ENCODE results near the gene VANGL1. TPM values are rescaled to one million over a fixed set of nuclear protein-coding genes. Genes with fewer than 3 reads are reported as not detected.
A peak's percentile ranks its signal among the peaks of the same experiment; 100 is the strongest.

The VANGL1 gene
- total and polyA plus RNA-seq, 2 of the 13 experiments (the other 11 are each of a cell fraction or from before 2014, with no cell fraction given): 5.3 to 9.4 TPM

GRCh38 chr1:115642168-115643072 is 650 bp downstream of the VANGL1 start (continued):
- TF ChIP-seq, protein P1, sequence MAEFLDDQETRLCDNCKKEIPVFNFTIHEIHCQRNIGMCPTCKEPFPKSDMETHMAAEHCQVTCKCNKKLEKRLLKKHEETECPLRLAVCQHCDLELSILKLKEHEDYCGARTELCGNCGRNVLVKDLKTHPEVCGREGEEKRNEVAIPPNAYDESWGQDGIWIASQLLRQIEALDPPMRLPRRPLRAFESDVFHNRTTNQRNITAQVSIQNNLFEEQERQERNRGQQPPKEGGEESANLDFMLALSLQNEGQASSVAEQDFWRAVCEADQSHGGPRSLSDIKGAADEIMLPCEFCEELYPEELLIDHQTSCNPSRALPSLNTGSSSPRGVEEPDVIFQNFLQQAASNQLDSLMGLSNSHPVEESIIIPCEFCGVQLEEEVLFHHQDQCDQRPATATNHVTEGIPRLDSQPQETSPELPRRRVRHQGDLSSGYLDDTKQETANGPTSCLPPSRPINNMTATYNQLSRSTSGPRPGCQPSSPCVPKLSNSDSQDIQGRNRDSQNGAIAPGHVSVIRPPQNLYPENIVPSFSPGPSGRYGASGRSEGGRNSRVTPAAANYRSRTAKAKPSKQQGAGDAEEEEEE (CRISPR knock-in tag; IDR thresholded peaks at IDR 0.05; ENCODE audit: borderline replicate concordance): no peak
- TF ChIP-seq ZNF724P (CRISPR knock-in tag; IDR thresholded peaks at IDR 0.05; ENCODE audit: borderline replicate concordance): no peak
- no peak for TF ChIP-seq HDAC2 (CRISPR knock-in tag; IDR thresholded peaks at IDR 0.05)
- no peak for TF ChIP-seq ZNF383 (CRISPR knock-in tag; IDR thresholded peaks at IDR 0.05; ENCODE audit: borderline replicate concordance)
- TF ChIP-seq MIER2 (CRISPR knock-in tag; IDR thresholded peaks at IDR 0.05): no peak
- TF ChIP-seq ZNF576 (CRISPR knock-in tag; IDR thresholded peaks at IDR 0.05): no peak
- TF ChIP-seq SMYD3 (CRISPR knock-in tag; IDR thresholded peaks at IDR 0.05): no peak
- TF ChIP-seq ZNF580 (CRISPR knock-in tag; IDR thresholded peaks at IDR 0.05; ENCODE audit: borderline replicate concordance, low read depth): no peak
- no peak for TF ChIP-seq CAMTA2 (CRISPR knock-in tag; IDR thresholded peaks at IDR 0.05; ENCODE audit: borderline replicate concordance)
- TF ChIP-seq, protein P2, sequence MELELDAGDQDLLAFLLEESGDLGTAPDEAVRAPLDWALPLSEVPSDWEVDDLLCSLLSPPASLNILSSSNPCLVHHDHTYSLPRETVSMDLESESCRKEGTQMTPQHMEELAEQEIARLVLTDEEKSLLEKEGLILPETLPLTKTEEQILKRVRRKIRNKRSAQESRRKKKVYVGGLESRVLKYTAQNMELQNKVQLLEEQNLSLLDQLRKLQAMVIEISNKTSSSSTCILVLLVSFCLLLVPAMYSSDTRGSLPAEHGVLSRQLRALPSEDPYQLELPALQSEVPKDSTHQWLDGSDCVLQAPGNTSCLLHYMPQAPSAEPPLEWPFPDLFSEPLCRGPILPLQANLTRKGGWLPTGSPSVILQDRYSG (CRISPR knock-in tag; IDR thresholded peaks at IDR 0.05): no peak
- TF ChIP-seq RFXAP (CRISPR knock-in tag; IDR thresholded peaks at IDR 0.05; ENCODE audit: borderline replicate concordance): no peak
- peak; percentile 81; the same call in 1 of the 2 replicates for TF ChIP-seq HNF4G (IDR thresholded peaks at IDR 0.05; ENCODE audit: borderline replicate concordance, low read depth, low read length)
- TF ChIP-seq HNF4G (CRISPR knock-in tag; IDR thresholded peaks at IDR 0.05; ENCODE audit: borderline replicate concordance, low read depth): peak; percentile 73; the same call in 1 of the 2 replicates
- TF ChIP-seq TAF1 (CRISPR knock-in tag; IDR thresholded peaks at IDR 0.05): peak; percentile 38
- TF ChIP-seq IKZF4 (CRISPR knock-in tag; IDR thresholded peaks at IDR 0.05; ENCODE audit: borderline replicate concordance, low read depth, not compliant biosample characterization): no peak
- TF ChIP-seq, protein P3, sequence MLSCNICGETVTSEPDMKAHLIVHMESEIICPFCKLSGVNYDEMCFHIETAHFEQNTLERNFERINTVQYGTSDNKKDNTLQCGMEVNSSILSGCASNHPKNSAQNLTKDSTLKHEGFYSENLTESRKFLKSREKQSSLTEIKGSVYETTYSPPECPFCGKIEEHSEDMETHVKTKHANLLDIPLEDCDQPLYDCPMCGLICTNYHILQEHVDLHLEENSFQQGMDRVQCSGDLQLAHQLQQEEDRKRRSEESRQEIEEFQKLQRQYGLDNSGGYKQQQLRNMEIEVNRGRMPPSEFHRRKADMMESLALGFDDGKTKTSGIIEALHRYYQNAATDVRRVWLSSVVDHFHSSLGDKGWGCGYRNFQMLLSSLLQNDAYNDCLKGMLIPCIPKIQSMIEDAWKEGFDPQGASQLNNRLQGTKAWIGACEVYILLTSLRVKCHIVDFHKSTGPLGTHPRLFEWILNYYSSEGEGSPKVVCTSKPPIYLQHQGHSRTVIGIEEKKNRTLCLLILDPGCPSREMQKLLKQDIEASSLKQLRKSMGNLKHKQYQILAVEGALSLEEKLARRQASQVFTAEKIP (CRISPR knock-in tag; IDR thresholded peaks at IDR 0.05; ENCODE audit: borderline replicate concordance): no peak
- TF ChIP-seq ZNF224 (CRISPR knock-in tag; IDR thresholded peaks at IDR 0.05): no peak
- TF ChIP-seq MXI1 (IDR thresholded peaks at IDR 0.05; ENCODE audit: borderline replicate concordance, low read depth, low read length): no peak
- TF ChIP-seq TFDP2 (CRISPR knock-in tag; IDR thresholded peaks at IDR 0.05): peak; percentile 47
- no peak for TF ChIP-seq REXO4 (CRISPR knock-in tag; IDR thresholded peaks at IDR 0.05; ENCODE audit: borderline replicate concordance)
- no peak for TF ChIP-seq ZNF7 (CRISPR knock-in tag; IDR thresholded peaks at IDR 0.05)
